SU-DHL-6 (cell line): ENCODE results near the gene SERPINB10.

ENCODE experiments used
- EZH2phosphoT487 ChIP-seq: fragments of 200-600 bp; sonication (generic), shearing (Covaris generic); conservative IDR thresholded peaks from 2 replicates; pipeline ENCODE4 v1.6.1; 2018; ENCODE audit warnings: mild to moderate bottlenecking, antibody characterized with exemption, low read length, moderate library complexity, mixed read lengths
- TF ChIP-seq, protein P1 (sequence below): fragments of 200-600 bp; sonication (generic); IDR thresholded peaks from one replicate; pipeline ENCODE4 v1.5.1; 2017; ENCODE audit warnings: antibody characterized with exemption, mild to moderate bottlenecking, low read length, moderate library complexity; ENCODE audit not compliant: insufficient read depth, poor library complexity, severe bottlenecking

DNA sequence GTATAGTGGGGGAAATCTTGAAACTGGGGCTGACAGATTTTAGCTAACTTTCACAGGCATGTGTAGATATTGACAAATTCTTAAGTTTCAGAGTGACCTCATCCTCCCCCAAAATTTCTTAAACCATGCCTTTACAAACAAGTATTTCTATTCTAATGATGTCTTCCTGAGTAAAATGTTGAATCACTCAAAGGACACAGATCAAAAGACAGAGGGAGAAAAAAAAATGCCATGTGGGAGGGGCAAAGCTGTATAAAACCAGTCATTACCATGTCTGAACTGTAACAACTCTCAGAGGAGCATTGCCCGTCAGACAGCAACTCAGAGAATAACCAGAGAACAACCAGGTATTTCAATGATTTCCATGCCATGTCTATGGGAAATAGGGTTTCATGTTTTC lies 20.3 kb upstream of the SERPINB10 start, which contains the start of gene SERPINB2:
- TF ChIP-seq, protein P1, sequence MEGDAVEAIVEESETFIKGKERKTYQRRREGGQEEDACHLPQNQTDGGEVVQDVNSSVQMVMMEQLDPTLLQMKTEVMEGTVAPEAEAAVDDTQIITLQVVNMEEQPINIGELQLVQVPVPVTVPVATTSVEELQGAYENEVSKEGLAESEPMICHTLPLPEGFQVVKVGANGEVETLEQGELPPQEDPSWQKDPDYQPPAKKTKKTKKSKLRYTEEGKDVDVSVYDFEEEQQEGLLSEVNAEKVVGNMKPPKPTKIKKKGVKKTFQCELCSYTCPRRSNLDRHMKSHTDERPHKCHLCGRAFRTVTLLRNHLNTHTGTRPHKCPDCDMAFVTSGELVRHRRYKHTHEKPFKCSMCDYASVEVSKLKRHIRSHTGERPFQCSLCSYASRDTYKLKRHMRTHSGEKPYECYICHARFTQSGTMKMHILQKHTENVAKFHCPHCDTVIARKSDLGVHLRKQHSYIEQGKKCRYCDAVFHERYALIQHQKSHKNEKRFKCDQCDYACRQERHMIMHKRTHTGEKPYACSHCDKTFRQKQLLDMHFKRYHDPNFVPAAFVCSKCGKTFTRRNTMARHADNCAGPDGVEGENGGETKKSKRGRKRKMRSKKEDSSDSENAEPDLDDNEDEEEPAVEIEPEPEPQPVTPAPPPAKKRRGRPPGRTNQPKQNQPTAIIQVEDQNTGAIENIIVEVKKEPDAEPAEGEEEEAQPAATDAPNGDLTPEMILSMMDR: no peak
- no peak for TF ChIP-seq EZH2phosphoT487
